Measurements from ENCODE around the gene PDE4DIP. TPM values are rescaled to one million over a fixed set of nuclear protein-coding genes. Genes with fewer than 3 reads are reported as not detected.
"Not testable (repeated sequence)": the region's sequence is repeated elsewhere in the genome, so short reads cannot be mapped to it uniquely, and the experiment has no call there.

The PDE4DIP gene
- total and polyA plus RNA-seq, 4 experiments from 2014 or later, result 10.1 to 115 (median 68.4) TPM

DNA sequence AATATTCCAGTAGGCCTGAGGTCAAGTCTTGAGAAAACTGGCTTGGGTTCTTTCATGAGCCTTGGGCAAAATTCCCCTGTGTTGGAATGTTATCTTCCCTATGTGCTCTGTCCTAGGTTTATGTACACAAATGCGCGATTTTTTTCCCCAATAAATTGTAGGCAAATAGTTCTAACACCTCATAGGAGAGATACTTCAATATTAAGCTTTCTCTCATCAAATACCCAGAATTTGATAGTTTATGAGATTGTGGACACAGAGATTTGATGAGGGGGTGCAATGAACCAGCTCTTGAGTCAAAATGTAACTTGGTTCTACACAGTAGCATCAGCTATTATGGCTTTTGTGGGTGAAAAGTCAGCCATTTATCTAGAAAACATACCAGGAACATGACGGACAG, 220.4 kb downstream of the PDE4DIP start:
- H3K4me3 ChIP-seq (ENCODE audit: low read length in 2 of 2); H3K4me3 Mint-ChIP-seq; H3K36me3 ChIP-seq (ENCODE audit: insufficient read depth, low read length); H3K27me3 Mint-ChIP-seq; CTCF ChIA-PET (ENCODE audit: partially characterized antibody); intact Hi-C loops (cut with micrococcal nuclease); DNase-seq; H3K4me1 Mint-ChIP-seq; H3K27me3 ChIP-seq (ENCODE audit: insufficient read depth, low read length); H3K4me1 ChIP-seq (ENCODE audit: insufficient read depth, low read length); H3K27ac Mint-ChIP-seq; H3K27ac ChIP-seq (ENCODE audit: low read depth, low read length); H3K9me3 ChIP-seq (ENCODE audit: control insufficient read depth in 1 of 2, low read length in 2 of 2); POLR2A ChIA-PET (ENCODE audit: partially characterized antibody); H3K9me3 Mint-ChIP-seq: not testable (repeated sequence)
- H3K36me3 Mint-ChIP-seq, result peaks cover 14 to 19% of the 10 kb centered on the region in 2 donors

DNA sequence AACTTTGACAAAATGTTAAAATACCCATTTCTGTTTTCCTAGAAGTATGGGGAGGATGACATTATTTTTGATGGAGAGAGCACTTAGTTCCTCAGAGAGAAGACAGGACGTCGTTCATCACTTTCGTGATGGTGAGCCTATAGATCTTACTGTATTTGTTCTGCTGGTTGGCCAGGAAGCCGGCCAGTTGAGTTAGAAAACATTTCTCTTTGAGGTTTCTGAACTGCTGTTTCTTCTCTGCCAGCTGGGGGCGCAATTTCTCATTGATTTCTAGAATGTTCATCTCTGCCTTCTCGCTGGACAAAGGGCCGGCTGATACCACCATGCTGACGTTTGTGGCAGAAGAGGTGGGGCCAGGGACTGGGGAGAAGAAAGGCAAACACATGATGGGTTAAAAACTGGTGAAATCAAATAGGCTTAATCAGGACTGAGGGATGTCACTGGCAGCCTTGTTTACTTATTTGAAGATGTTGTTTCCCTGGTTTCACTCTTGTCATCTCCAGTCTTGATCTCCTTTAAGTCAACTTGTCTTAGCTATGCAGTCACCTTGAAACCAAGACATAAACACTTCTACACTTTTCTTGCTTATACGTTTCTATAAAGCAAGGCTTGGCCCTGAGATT, 231.4 kb downstream of the PDE4DIP start:
- peak in 1 of 5 donors; percentile 1 for DNase-seq
- H3K4me3 ChIP-seq (ENCODE audit: low read length in 2 of 2); H3K27me3 Mint-ChIP-seq; H3K27ac ChIP-seq (ENCODE audit: low read depth, low read length); POLR2A ChIA-PET (ENCODE audit: partially characterized antibody); H3K36me3 Mint-ChIP-seq; H3K27ac Mint-ChIP-seq; H3K4me1 Mint-ChIP-seq; H3K9me3 Mint-ChIP-seq; H3K9me3 ChIP-seq (ENCODE audit: control insufficient read depth in 1 of 2, low read length in 2 of 2); H3K36me3 ChIP-seq (ENCODE audit: insufficient read depth, low read length); H3K4me3 Mint-ChIP-seq; H3K27me3 ChIP-seq (ENCODE audit: insufficient read depth, low read length); H3K4me1 ChIP-seq (ENCODE audit: insufficient read depth, low read length); CTCF ChIA-PET (ENCODE audit: partially characterized antibody); intact Hi-C loops (cut with micrococcal nuclease): not testable (repeated sequence)

Other genes with a start within 250 kb of the PDE4DIP start
- gene NBPF14, start 248.4 kb upstream of the PDE4DIP start, total RNA-seq, result 10 to 100 TPM; 25.5 to 26.0 TPM
- 1 to 10 TPM; 4.2 to 8.2 TPM for gene NBPF14, start 248.4 kb upstream of the PDE4DIP start, polyA plus RNA-seq
- gene NUDT4B, start 95.7 kb upstream of the PDE4DIP start, total RNA-seq, result under 1 TPM; 0.58 to 0.86 TPM
- gene NUDT4B, start 95.7 kb upstream of the PDE4DIP start, polyA plus RNA-seq, result 1 to 10 TPM; 3.1 to 6.8 TPM